ENCODE measurements around the gene BHMT2. TPM values are rescaled to one million over a fixed set of nuclear protein-coding genes. Genes with fewer than 3 reads are reported as not detected.

BHMT2 gene
- total RNA-seq, 4 donors from 2014 or later = 20.8 to 37.2 (median 25.0) TPM

GRCh38 chr5:79025054-79025472 lies 44.5 kb upstream of the BHMT2 start:
- peak in 1 of 3 donors; percentile 31 for TF ChIP-seq CTCF (IDR thresholded peaks at IDR 0.05)
- DNase-seq (ENCODE audit: low spot score) (no peak), ATAC-seq (ENCODE audit: low FRiP score) (no peak)

- DNase-seq (ENCODE audit: low spot score) = no peak
- TF ChIP-seq CTCF (IDR thresholded peaks at IDR 0.05) = no peak
- ATAC-seq (ENCODE audit: low FRiP score) = no peak
Observed at GRCh38 chr5:79030663-79031484, 38.7 kb upstream of the BHMT2 start.

- no peak for ATAC-seq (ENCODE audit: low FRiP score)
- no peak for TF ChIP-seq CTCF (IDR thresholded peaks at IDR 0.05)
- no peak for DNase-seq (ENCODE audit: low spot score)
Observed at GRCh38 chr5:79031485-79031867, 38.1 kb upstream of the BHMT2 start.

- no peak for TF ChIP-seq CTCF (IDR thresholded peaks at IDR 0.05)
- DNase-seq (ENCODE audit: low spot score) = no peak
- no peak for ATAC-seq (ENCODE audit: low FRiP score)
Observed at GRCh38 chr5:79032031-79032695, 37.4 kb upstream of the BHMT2 start.

- no peak for DNase-seq (ENCODE audit: low spot score)
Observed at GRCh38 chr5:79032782-79033181, 36.8 kb upstream of the BHMT2 start.

GRCh38 chr5:79035237-79035636 lies 34.3 kb upstream of the BHMT2 start:
- ATAC-seq (ENCODE audit: low FRiP score) (no peak), DNase-seq (ENCODE audit: low spot score) (no peak)
- TF ChIP-seq CTCF (IDR thresholded peaks at IDR 0.05) = no peak

More at GRCh38 chr5:79032782-79033181, 36.8 kb upstream of the BHMT2 start:
- TF ChIP-seq CTCF (IDR thresholded peaks at IDR 0.05) = no peak
- ATAC-seq (ENCODE audit: low FRiP score) = no peak

Measured in omental fat pad (tissue), 4 donors.